C4-2B (cell line): Measurements from ENCODE around the gene DNAH3.

ENCODE experiments used
- H3K27ac ChIP-seq: fragments of 450-650 bp; 2 replicates; pipeline ENCODE4 v1.5.1; 2017
- ZFX ChIP-seq: fragments of 450-650 bp; IDR thresholded peaks from 2 replicates; pipeline ENCODE4 v1.6.1; 2017
- TF ChIP-seq, protein P1 (sequence below): fragments of 450-650 bp; conservative IDR thresholded peaks from 2 replicates; pipeline ENCODE4 v1.5.1; 2017; ENCODE audit warnings: mild to moderate bottlenecking

DNAH3 gene

DNA sequence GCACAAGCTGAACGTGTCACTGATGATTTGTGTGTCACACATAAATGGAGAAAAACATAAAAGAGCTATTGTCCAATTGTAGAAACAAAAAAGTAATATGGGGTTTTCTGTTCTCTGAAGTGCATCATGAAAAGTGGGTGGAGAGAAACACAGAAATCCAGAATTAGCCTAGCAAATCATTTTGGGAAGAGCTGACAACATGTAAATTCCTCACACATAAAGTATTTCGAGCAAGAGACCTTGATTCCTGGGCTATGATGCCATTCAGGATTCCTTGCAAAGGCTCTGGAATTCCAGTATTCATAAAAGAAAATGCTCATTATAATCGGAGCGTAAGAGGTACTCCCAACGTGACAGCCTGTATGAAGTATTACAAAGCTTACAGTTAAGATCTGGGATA is 251.6 kb downstream of the DNAH3 start:
- no peak overlapping the region for H3K27ac ChIP-seq
- no peak for TF ChIP-seq ZFX
- TF ChIP-seq, protein P1, sequence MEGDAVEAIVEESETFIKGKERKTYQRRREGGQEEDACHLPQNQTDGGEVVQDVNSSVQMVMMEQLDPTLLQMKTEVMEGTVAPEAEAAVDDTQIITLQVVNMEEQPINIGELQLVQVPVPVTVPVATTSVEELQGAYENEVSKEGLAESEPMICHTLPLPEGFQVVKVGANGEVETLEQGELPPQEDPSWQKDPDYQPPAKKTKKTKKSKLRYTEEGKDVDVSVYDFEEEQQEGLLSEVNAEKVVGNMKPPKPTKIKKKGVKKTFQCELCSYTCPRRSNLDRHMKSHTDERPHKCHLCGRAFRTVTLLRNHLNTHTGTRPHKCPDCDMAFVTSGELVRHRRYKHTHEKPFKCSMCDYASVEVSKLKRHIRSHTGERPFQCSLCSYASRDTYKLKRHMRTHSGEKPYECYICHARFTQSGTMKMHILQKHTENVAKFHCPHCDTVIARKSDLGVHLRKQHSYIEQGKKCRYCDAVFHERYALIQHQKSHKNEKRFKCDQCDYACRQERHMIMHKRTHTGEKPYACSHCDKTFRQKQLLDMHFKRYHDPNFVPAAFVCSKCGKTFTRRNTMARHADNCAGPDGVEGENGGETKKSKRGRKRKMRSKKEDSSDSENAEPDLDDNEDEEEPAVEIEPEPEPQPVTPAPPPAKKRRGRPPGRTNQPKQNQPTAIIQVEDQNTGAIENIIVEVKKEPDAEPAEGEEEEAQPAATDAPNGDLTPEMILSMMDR: no peak

DNA sequence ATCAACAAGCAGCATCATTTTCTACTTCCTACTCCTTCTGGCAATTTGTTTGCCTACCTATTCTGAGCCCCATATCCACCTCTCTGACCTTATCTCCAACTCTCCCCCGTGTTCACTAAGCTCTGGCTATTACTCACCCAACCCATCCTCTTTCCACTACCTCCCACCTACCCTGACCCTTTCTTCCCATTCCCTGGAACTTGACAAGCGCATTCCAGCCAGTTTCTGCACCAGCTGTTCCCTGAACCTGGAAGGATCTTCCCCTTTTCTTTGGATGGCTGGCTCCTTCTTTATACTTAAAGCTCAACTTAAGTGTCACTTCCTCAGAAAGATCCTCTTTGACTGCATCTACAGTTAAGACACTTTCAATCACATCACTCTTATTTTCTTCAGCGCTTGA is 252.7 kb downstream of the DNAH3 start:
- no peak for TF ChIP-seq ZFX
- TF ChIP-seq, protein P1: no peak

DNA sequence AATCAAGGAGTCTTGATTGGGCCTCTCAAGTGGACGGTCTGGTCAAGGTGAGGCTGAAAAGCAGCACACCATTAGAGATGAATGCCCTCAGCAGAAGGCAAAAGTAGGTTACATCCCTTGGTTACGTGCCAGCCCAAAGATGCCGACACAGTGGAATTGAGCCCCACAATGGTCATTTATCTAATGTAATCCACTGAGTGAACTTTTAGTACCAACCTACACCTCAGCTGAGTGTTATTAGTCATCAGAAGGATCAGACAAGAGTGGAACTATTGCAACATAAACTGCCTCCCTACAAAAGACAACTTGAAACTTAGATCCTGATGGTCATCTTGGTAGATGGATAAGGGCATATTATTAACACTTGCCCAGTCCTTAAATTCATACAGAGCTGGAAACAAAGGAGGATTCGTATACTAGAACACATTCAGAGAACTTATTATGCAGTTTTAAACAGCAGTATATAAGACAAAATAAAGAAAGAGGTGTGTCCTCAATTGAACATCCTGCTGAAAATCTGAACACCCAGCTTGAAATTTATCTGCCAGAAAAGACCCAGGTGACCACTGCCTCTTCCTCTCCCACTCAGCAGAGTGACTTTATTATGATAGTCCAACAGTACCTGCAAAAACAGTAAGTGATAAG is 253.3 kb downstream of the DNAH3 start:
- TF ChIP-seq, protein P1: no peak
- TF ChIP-seq ZFX: no peak
- H3K27ac ChIP-seq: peak overlapping the region; percentile 18; the same call in 1 of the 2 replicates

More for the DNA sequence above, 252.7 kb downstream of the DNAH3 start:
- H3K27ac ChIP-seq: no peak overlapping the region

DNA sequence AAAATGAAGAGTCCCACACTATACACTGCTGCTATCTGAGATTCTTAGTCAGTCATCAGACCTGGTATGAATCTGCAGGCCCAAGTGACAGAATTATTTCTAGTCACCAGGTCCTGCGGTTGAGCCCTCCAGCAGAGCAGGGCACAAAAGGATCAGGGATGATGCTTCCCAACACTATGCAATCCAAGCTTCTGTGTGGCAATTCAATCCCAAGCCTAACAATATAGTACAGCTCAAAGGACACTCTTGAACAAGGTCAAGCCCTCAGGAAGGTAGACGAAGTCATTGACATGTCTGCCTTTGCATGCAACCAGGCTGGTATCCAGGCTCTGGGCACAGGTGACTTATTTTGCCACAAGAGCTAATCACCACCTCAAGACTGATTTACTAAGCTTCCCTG is 256.3 kb downstream of the DNAH3 start:
- TF ChIP-seq, protein P1: no peak
- TF ChIP-seq ZFX: no peak
- H3K27ac ChIP-seq: no peak overlapping the region

DNA sequence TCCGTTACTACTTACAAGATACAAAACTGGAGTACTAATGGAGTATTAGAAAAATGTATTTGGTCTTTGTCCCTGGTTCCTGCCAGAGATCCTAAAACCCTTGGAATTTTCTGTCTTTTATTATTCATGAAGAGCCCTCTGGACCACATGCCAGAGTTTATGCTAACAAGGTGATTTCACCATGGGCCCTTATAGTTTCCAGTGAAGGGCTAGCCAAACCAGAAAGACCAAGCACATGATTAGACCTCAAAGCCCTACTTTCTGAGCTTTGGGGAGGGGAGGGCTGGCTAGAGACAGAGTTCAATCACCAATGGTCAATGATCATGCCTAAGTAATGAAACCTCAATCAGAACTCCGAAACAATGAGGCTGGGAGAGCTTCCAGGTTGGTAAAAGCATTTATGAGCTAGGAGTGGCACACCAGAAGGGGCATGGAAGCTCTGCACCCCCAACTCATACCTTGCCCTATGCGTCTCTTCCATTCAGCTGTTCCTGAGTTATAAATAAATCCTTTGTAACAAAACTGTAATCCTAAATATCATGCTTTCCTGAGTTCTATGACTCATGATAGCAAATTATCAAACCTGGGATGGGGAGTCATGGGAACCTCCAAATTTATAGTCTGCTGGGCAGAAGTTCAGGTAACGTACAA is 260.9 kb downstream of the DNAH3 start:
- H3K27ac ChIP-seq: no peak overlapping the region
- TF ChIP-seq, protein P1: no peak
- no peak for TF ChIP-seq ZFX

DNA sequence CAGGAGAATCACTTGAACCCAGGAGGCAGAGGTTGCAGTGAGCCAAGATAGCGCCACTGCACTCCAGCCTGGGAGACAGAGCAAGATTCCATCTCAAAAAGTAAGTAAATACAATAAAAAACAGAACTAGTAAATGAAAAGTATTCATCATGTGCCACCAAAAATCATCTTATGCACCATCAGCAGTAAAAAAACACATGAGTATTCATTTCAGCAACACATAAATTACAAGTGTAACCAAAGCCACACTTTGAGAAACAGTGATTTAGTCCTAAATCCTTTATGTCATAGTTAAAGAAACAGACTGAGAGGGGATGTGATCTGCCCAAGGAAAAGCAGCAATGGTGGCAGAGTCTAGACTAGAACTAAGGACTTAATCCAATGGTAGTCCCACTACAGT is 263.4 kb downstream of the DNAH3 start:
- no peak overlapping the region for H3K27ac ChIP-seq
- TF ChIP-seq ZFX: no peak
- TF ChIP-seq, protein P1: no peak

DNA sequence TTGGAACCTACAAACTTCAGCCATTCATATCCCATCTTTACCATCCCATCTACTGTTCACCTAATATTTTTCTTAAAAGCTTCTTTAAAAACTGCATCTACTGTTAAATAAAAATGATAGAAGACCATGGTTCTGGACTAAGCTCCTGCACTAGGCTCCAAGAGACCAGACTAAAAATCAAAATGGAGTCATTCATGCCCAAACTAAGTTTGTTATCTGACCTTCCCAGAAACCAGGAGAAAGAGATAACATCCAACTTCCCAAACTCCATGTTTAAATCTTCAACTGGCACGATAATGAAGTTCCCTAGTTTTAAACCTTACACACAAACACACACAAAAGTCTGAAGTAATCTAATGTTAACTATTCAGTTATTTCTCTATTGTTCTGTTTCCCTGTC is 264.3 kb downstream of the DNAH3 start:
- no peak overlapping the region for H3K27ac ChIP-seq
- TF ChIP-seq, protein P1: no peak
- no peak for TF ChIP-seq ZFX
